ENCODE results near the gene ZNF398.

The ZNF398 gene

GRCh38 chr7:149153346-149153745 lies 6.1 kb downstream of the ZNF398 start:
- DNase-seq: no peak

- DNase-seq: no peak
These were observed 6.8 kb downstream of the ZNF398 start for GRCh38 chr7:149154056-149154455.

- DNase-seq: no peak
These were observed 9.6 kb downstream of the ZNF398 start for GRCh38 chr7:149156898-149157297.

- no peak for DNase-seq
These were observed 14.1 kb downstream of the ZNF398 start for GRCh38 chr7:149161241-149161848.

GRCh38 chr7:149166142-149166541 lies 18.9 kb downstream of the ZNF398 start:
- no peak for DNase-seq

- no peak for DNase-seq
These were observed 19.5 kb downstream of the ZNF398 start for GRCh38 chr7:149166630-149167352.

- no peak for DNase-seq
These were observed 24.8 kb downstream of the ZNF398 start for GRCh38 chr7:149171892-149172533.

- DNase-seq: no peak
These were observed 25.3 kb downstream of the ZNF398 start for GRCh38 chr7:149172534-149172920.

GRCh38 chr7:149175150-149175549 lies 27.9 kb downstream of the ZNF398 start:
- no peak for DNase-seq

- no peak for DNase-seq
These were observed 32.0 kb downstream of the ZNF398 start for GRCh38 chr7:149179241-149179640.

GRCh38 chr7:149180722-149181449 lies 33.6 kb downstream of the ZNF398 start:
- no peak for DNase-seq

GRCh38 chr7:149181450-149181790 lies 34.2 kb downstream of the ZNF398 start:
- DNase-seq: no peak

GRCh38 chr7:149184274-149184673 lies 37.0 kb downstream of the ZNF398 start:
- no peak for DNase-seq

- no peak for DNase-seq
These were observed 41.0 kb downstream of the ZNF398 start for GRCh38 chr7:149188213-149188612.

GRCh38 chr7:149188637-149189259 lies 41.5 kb downstream of the ZNF398 start:
- DNase-seq: no peak

- DNase-seq: no peak
These were observed 44.6 kb downstream of the ZNF398 start for GRCh38 chr7:149191851-149192250.

- no peak for DNase-seq
These were observed 47.5 kb downstream of the ZNF398 start for GRCh38 chr7:149194799-149195179.

GRCh38 chr7:149195180-149196150 lies 48.2 kb downstream of the ZNF398 start, which contains the start of gene ZNF282:
ZNF282 (plus strand) TSS chr7:149195546; CDS start chr7:149195590, 44 bp downstream.
- DNase-seq: peak; percentile 75

- DNase-seq: no peak
These were observed 49.0 kb downstream of the ZNF398 start for GRCh38 chr7:149196151-149196704.

GRCh38 chr7:149196705-149197171 lies 49.5 kb downstream of the ZNF398 start:
- no peak for DNase-seq

- DNase-seq: no peak
These were observed 50.4 kb downstream of the ZNF398 start for GRCh38 chr7:149197675-149198074.
